ENCODE data around the gene PCNX3.

The PCNX3 gene

GRCh38 chr11:65615229-65615949, at the start of gene PCNX3:
Gene PCNX3 (plus strand): TSS chr11:65615776. CDS start chr11:65616312, 536 bp downstream.
- peak; percentile 100 for DNase-seq (ENCODE audit: low spot score)

DNA sequence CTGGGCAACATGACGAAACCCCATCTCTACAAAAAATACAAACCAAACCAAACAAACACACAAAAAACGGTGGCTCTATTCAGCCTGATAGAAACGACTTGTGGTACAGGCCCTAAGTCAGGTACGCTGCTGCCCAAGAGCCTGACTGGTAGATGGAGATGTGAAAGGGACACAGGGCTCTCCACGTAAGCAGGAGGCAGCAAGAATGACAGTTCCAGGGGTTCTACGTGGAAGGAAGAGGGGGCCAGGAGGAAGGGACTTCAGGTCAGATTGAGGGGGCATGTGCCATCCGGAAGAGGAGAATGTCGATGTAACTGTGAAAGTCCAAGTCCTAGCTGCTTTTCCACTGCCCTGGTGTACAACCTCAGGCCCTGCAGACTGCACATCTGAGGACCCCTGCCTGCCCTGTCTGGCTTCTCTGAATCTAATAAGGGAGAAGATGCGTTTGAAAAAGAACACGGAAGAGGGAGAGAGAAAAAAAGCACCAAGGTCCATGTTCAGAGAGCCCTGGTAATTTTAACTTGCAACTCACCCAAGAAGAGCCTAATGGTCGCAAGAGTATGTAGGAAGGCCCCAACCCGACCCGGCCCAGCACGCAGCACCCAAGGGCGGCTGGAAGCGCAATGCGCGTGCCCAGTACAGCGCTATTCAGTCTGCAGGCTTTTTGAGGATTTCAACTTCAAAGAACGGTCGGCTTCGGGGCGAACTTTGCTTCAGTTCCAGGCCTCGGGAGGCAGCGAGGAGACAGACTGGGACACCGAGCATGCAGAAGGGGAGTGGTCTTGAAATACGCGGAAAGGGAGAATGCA, 46.2 kb upstream of the PCNX3 start:
- no peak for DNase-seq (ENCODE audit: low spot score)

DNA sequence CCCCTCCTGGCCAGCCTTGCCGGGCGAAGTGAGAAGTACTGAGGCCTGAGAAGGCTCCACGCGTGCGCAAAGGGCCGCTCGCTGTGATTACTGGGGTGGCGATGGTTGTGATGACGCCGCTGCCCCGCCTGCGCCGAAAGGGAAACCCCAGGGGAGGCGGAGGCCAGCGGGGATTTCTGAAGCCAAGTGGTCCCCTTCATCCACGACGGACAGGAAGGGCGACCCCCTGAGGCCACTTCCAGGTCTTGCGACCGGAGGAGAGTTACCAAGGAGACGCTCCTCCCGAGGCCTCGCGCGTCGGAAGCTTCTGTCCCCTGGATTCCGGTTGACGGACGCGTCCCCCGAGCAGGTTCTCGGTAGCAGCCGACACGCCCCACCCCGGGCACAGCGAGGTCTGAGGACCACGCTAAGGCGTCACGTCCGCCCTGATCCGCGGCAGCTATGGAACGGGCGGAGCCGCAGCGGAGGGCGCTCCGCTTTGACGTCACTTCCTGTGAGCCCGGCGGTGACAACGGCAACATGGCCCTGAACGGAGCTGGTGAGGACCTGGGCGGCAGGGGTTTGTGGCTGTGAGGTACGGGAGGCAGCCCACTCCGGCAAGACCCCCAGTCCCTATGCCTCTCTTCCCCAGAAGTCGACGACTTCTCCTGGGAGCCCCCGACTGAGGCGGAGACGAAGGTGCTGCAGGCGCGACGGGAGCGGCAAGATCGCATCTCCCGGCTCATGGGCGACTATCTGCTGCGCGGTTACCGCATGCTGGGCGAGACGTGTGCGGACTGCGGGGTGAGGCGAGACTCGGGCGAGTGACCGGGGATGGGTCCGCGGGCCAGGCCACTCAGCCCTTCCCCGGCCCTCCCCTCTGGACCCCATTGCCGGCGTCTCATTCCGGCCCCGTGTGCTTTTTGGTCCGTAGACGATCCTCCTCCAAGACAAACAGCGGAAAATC, 45.3 kb upstream of the PCNX3 start, which contains the start of gene ZNRD2:
Gene ZNRD2 (plus strand): TSS at position 505 of the 946 bp plus-strand sequence. CDS start 15 bp downstream, at position 520.
- DNase-seq (ENCODE audit: low spot score): peak; percentile 98

GRCh38 chr11:65571420-65571819, 44.2 kb upstream of the PCNX3 start:
- DNase-seq (ENCODE audit: low spot score): no peak

- peak; percentile 59 for DNase-seq (ENCODE audit: low spot score)
These were observed 43.6 kb upstream of the PCNX3 start for GRCh38 chr11:65571940-65572339.

DNA sequence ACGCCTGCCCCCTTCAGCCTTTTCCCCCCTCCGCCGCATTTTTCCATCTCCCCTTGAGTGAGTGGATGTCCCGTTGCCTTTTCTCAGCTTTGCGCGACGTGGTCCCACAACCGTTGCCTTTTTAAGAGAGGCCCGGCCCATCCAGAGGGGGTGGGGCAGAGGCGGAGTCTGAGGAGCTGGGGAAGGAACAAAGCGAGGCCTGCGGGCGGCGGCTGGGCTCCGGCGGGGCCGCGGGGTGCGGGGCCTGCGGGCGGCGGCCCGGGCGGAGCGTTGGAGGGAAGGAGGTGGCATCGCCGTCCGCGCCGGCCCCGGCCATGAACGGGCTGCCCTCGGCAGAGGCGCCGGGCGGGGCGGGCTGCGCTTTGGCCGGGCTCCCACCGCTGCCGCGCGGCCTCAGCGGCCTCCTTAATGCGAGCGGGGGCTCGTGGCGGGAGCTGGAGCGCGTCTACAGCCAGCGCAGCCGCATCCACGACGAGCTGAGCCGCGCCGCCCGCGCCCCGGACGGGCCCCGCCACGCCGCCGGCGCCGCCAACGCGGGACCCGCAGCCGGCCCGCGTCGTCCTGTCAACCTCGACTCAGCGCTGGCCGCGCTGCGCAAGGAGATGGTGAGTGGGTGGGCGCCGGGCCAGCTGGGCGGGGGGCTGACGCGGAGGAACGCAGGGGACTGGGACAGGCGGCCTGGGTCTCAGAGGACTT, 43.1 kb upstream of the PCNX3 start, which contains the start of gene FAM89B:
Gene FAM89B (plus strand): TSS at position 183 of the 696 bp plus-strand sequence. CDS start 132 bp downstream, at position 315.
- peak; percentile 83 for DNase-seq (ENCODE audit: low spot score)

DNA sequence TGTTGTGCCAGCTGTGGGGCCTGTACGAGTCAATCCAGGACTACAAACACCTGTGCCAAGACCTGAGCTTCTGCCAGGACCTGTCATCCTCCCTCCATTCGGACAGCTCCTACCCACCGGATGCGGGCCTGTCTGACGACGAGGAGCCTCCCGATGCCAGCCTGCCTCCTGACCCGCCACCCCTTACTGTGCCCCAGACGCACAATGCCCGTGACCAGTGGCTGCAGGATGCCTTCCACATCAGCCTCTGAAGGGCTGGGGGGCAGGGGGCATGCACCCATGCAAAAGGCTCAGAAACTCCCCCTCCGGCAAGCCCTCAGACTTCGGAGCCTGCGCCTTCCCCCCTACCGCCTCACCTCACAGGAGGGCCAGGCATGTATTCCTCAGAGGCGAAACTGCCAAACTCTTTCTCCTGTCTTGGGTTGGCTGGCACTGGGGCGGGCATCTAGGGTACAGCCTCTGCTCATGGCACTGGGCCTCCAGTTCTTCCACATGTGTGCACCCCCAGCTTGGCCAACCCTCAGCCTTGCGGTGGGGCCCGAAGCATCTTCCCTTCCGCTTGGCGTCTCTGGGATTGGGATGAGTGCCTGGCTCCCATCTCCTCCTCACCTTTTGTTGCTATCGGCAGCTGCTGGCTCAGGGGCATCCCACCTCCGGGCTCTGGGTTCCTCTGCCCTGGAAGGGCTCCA, 42.0 kb upstream of the PCNX3 start:
- no peak for DNase-seq (ENCODE audit: low spot score)

DNA sequence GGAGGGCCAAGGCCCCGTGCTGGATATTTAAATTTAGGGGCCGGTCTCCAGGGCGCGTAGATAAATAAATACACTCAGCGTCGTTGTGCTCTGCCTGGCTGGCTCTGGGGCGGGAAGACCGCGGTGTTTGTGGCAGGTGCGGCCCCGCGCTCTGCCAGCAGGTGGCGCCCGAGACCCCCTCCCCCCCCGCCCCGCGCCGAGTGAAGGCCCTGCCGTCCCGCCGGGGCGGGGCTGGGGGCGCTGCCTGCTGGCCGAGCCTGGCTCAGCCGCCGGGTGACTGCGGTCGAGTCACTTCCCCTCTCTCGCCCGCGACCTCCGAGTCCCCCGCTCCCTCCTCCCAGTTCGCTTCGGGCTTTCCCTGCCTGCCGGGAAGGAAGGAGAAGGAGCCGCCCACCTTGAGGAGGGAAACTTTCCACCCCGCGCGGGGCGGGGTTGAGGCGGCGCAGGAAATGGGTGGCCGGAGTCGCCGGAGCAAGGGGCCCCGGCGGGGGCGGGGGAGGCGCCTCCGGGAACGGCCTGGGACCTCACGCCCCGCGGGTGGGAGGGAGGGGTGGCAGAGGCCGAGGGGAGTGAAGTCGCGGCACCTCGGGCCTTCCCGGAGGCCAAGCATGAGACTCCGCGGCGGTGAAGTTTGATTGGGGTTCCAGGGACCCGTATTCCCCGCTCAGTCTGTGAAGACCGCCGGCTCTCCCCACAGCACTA, 41.3 kb upstream of the PCNX3 start:
- DNase-seq (ENCODE audit: low spot score): peak; percentile 96

DNA sequence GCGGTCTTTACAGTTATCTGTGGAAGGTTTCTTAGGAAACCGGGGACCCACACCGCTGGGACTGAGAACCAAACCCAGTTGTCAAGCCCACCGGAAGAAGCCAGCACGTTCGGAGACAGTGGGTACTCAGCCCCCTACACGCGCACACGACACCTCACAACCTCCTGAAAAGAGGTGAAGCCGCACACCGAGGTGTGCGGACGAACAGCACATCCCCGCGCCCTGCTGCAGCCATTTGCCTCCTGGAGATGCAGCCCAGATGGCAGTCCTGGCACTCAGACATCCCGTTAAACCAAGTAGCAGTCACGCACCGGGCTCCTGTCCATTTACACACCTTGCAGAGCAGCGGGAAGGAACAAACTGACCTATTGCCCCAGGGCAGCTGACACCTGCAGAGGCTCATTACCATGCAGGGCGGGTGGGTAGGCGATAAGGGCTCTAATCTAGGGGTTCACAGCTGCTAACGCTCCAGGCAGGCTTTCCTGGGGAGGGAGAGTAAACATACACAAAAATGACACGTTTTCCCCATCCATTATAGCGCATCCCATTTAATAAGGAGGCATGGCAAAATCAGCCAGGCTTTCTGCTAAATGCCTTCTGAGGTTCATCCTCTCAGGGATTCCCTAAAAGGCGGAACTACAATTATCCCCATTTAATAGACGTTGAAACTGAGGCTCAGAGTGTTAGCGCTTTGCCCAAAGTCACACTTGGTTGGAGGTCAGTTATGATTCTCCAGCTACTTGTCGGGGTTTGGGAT, 40.6 kb upstream of the PCNX3 start:
- peak; percentile 55 for DNase-seq (ENCODE audit: low spot score)

- peak; percentile 85 for DNase-seq (ENCODE audit: low spot score)
These were observed 39.9 kb upstream of the PCNX3 start, which contains the start of gene EHBP1L1 for GRCh38 chr11:65575568-65576231. Gene EHBP1L1 (plus strand): TSS chr11:65576053. CDS start chr11:65576303, 250 bp downstream.

- no peak for DNase-seq (ENCODE audit: low spot score)
These were observed 39.2 kb upstream of the PCNX3 start for GRCh38 chr11:65576232-65576866.

DNA sequence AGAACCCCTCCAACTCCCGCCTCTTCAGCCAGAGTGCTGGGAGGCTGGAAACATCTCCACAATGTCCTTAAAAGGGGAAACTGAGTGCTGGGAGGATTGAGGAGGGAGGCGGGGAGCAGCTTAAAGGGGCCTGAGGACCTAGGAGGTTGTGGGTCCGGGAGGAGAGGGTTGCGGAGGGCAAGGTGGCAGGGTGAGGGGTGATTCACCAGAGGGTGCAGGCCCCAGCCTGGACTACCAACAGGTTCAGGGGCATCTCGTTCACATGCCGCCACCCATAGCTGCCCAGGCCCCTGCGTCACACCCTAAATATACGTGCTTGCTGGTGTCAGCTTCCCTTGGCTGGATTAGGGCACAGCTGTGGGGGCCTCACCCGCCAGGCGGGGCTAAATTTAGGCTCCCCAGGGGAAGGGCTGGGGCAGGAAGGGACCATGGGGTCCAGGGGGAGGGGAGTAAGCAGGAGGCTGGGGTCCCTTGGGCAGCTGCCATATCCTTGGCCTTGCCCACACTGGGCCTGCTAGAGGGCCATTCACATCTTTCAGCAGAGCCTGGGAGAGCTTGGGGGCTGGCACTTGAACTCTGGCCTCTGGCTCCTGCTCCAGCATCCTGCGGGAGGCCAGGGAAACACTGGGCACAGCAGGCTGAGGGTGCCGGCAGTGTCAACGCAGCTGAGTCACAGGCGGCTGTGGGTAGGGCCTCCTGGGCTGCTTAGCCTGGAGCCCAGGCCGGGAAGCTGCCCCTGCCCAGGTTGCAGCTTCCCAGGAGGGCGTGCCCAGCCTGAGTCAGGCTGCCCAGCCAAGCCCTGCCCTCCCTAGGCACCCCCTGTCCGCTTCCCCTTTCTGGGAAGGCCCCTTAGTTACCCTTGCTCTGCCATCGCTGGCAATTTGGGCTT, 38.5 kb upstream of the PCNX3 start:
- peak; percentile 83 for DNase-seq (ENCODE audit: low spot score)

GRCh38 chr11:65577756-65578109, 37.8 kb upstream of the PCNX3 start:
- no peak for DNase-seq (ENCODE audit: low spot score)

DNA sequence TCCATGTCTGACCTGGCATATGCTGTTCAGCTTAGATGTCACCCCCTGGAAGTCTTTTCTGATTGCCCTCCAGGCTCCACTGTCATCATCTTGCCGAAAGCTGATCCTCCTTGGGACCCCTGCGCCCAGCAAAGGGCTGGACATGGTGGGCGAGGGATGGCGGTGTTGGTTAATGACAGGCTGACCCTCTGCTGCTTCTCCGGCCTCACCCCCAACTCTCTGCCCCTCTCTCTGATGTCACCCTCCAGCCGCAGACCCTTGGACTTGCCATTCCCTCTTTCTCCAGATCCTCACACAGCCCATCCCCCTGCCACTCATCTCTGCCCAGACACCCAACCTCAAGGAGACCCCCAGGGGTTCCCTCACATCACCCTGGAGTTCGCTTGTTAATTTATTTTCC, 37.4 kb upstream of the PCNX3 start:
- DNase-seq (ENCODE audit: low spot score): no peak

DNA sequence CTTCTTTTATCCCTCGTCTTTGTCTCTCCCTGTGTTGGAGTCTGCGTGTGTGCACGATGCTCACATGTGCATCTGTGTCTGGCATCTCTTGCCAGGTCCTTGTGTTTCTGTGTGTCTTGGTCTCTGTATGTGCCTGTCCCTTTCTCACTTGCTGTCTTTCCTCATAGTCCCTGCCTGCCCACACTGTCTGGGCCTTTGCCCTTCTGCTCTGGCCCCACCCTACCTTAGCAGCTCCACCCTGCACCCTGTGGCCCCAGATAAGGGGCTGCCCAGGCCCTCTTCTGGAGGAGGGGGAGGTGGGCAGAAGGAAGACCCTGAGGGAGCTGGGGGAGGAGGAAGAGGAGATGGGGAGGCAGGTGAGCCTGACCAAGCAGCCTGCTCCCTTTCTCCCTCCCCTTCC, 36.9 kb upstream of the PCNX3 start:
- no peak for DNase-seq (ENCODE audit: low spot score)

GRCh38 chr11:65579291-65579690, 36.3 kb upstream of the PCNX3 start:
- no peak for DNase-seq (ENCODE audit: low spot score)

DNA sequence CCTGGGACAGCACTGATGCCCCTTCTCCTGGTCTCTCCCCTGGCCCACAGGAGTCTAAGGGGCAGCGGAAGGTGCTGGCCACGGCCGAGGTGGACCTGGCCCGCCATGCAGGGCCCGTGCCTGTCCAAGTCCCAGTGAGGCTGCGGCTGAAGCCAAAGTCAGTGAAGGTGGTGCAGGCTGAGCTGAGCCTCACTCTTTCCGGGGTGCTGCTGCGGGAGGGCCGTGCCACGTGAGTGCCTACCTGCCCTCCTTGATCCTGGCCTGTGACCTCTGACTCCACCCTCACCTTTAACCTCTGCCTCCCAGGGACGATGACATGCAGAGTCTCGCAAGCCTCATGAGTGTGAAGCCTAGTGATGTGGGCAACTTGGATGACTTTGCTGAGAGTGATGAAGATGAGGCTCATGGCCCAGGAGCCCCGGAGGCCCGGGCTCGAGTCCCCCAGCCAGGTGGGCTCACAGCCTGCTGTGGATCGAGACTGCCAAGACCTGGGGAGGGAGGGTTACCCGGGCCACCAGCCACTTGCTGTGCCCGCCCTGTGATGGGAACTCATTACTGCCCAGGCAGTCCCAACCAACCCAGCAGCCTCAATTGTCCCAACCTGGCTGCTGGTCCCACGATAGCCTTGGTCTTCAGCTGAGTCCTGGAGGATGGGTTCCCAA, 35.4 kb upstream of the PCNX3 start:
- no peak for DNase-seq (ENCODE audit: low spot score)
